Gastrocnemius medialis (tissue), 4 donors: ENCODE results near the gene CAND2. TPM values are rescaled to one million over a fixed set of nuclear protein-coding genes. Genes with fewer than 3 reads are reported as not detected.

Source experiments
- ATAC-seq, 2 donors: fragments of 150-250 bp; one replicate each; pipeline ENCODE4 v1.9.1; 2016
- DNase-seq, 2 donors: peaks; one replicate each; pipeline ENCODE4 v3.0.0-alpha.2; 2019
- H3K27ac ChIP-seq, 4 donors: fragments of 200-600 bp; sonication (generic); 1 replicate in 1 of 4; 2 replicates in 3 of 4; pipeline ENCODE4 v1.5.1; 2016 to 2018; ENCODE audit warnings: mild to moderate bottlenecking in 2 of 4, moderate library complexity in 1 of 4
- H3K27me3 ChIP-seq, 3 donors: fragments of 200-600 bp; sonication (generic) in 2 of 3; 1 replicate in 1 of 3; 2 replicates in 2 of 3; pipeline versions ENCODE4 v1.5.1 to v1.6.0; 2016 to 2019; ENCODE audit warnings: mild to moderate bottlenecking in 1 of 3, moderate library complexity in 1 of 3
- H3K36me3 ChIP-seq, 2 donors: fragments of 200-600 bp; sonication (generic) in 1 of 2; one replicate each; pipeline ENCODE4 v1.5.1; 2017 to 2018
- H3K4me1 ChIP-seq, 2 donors: fragments of 200-600 bp; sonication (generic) in 1 of 2; one replicate each; pipeline ENCODE4 v1.5.1; 2016 to 2017; ENCODE audit warnings: mild to moderate bottlenecking in 2 of 2
- H3K4me3 ChIP-seq, 4 donors: fragments of 200-600 bp; sonication (generic) in 3 of 4; 1 replicate in 1 of 4; 2 replicates in 3 of 4; pipeline ENCODE4 v1.5.1; 2016 to 2019; ENCODE audit warnings: mild to moderate bottlenecking in 2 of 4
- H3K9me3 ChIP-seq, 3 donors: fragments of 200-600 bp; sonication (generic) in 2 of 3; 1 replicate in 1 of 3; 2 replicates in 2 of 3; pipeline ENCODE4 v1.5.1; 2016 to 2019
- POLR2A ChIP-seq, 2 donors: fragments of 450-650 bp; IDR thresholded peaks; one replicate each; pipeline ENCODE4 v1.6.1; 2017; ENCODE audit warnings: antibody characterized with exemption in 2 of 2, mild to moderate bottlenecking in 2 of 2, moderate library complexity in 2 of 2
- in situ Hi-C, 4 donors: fragments of 200-750 bp; cut with MboI; loops; one replicate each; pipeline versions ENCODE4 v1.15.0 to v1.8.0; 2017; ENCODE audit warnings: low sequenced_read_pairs in 4 of 4
- intact Hi-C: fragments of 100-400 bp; cut with DNase I; formaldehyde crosslinking; loops from one replicate; pipeline ENCODE4 v1.15.1; 2023; ENCODE audit warnings: low total_unique reads
- total RNA-seq, 4 donors: library from RNA; depleted of rRNA; stranded (reverse); fragments of >200 nt; gene quantifications; one replicate each; pipeline versions ENCODE4 v1.1.0 to v1.2.3, GENCODE V29; 2016
- TF ChIP-seq, protein P1 (sequence below), 5 experiments: fragments of 450-650 bp in 3 of 5; fragments of 200-600 bp in 2 of 5; sonication (generic) in 2 of 5; IDR thresholded peaks in 4 of 5; conservative IDR thresholded peaks in 1 of 5; 1 replicate in 4 of 5; 2 replicates in 1 of 5; pipeline ENCODE4 v1.5.1; 2016 to 2019; ENCODE audit warnings: antibody characterized with exemption in 5 of 5, mild to moderate bottlenecking in 3 of 5, moderate library complexity in 3 of 5

CAND2 gene
- total RNA-seq, 4 donors from 2014 or later, result 133 to 308 (median 181) TPM

DNA sequence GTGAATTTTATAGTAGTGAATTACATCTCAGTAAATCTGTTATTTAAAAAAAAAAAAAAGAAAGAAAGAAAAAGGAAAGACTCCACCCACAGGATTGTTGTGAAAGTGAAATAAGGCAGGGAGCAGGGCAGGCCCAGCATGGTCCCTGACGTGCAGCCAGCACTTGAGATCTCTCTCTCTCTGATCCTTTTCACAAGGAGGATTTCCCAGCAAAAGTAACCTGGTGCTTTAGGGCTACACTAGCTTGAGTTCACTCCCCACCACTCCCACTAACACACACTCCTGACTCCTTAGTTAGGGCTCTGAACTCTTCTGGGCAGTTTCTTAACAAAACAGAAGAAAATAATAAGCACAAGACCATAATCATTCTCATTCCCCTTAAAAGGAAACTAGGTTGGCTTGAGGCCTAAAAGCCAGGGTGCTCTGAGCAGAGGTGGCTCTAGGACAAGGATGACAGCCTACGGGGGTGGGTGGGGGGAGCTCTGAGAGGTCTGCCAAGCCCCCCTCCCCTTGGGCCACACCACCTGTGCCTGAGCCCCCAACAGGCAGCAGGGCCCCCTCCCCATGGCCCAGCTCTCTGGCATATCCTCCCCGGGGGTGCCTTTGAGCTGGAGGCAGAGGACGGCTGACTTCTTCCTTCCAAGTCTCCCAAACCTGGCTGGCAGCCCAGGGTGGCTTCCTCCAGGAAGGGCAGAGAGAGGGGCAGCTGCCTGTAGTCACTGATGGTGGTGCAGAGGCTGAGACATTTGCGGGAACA is 38.3 kb upstream of the CAND2 start:
- Histone ChIP-seq H3K27ac (peak overlapping the region; percentile 1 to 65 (median 35)), H3K27me3 (no peaks in the 10 kb centered on the region), H3K4me1 (peaks cover 8 to 12% of the 10 kb centered on the region in 2 donors), H3K4me3 (no peak overlapping the region), H3K9me3 (no peaks in the 10 kb centered on the region), H3K36me3 (no peaks in the 10 kb centered on the region)
- ATAC-seq (peak; percentile 19), DNase-seq (peak in 1 of 2 donors; percentile 30)
- TF ChIP-seq, protein P1, sequence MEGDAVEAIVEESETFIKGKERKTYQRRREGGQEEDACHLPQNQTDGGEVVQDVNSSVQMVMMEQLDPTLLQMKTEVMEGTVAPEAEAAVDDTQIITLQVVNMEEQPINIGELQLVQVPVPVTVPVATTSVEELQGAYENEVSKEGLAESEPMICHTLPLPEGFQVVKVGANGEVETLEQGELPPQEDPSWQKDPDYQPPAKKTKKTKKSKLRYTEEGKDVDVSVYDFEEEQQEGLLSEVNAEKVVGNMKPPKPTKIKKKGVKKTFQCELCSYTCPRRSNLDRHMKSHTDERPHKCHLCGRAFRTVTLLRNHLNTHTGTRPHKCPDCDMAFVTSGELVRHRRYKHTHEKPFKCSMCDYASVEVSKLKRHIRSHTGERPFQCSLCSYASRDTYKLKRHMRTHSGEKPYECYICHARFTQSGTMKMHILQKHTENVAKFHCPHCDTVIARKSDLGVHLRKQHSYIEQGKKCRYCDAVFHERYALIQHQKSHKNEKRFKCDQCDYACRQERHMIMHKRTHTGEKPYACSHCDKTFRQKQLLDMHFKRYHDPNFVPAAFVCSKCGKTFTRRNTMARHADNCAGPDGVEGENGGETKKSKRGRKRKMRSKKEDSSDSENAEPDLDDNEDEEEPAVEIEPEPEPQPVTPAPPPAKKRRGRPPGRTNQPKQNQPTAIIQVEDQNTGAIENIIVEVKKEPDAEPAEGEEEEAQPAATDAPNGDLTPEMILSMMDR (IDR thresholded peaks at IDR 0.05 in 4 of 5, conservative IDR thresholded peaks at IDR 0.05 in 1 of 5), result no peak
- no peak for TF ChIP-seq POLR2A (IDR thresholded peaks at IDR 0.05)
- intact Hi-C loops (no loop called here), in situ Hi-C loops (no loop called here)

DNA sequence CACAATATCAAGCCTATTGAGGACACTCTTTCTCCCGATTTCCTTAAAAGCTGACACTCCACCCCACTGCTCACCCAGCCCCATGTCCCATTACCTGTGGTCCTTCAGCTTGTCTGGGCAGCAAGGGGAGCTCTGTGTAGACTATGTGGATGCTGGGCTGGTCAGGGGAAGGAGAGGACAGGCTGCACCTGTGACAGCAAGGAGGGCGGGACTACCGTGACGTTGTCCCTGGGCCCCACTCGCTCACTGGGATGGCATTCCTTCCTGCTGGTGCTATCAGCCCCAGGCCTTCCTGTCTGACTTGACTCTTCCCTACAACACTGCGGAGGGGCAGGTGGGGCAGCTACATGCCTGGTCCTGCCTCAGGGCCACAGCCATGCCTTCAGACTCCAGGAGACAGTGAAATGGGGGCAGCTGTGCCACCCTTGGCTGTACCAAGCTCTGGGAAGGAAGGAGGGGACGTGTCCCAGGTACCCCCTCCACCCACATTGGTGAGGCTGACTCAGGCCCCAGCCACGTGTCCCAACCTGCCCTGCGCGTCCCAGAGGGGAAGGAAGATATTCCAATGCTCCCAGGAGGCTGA is 37.3 kb upstream of the CAND2 start, which contains the start of gene TMEM40:
Gene TMEM40, minus strand, starts transcription at position 163 of the 583 bp plus-strand sequence. CDS start 9,427 bp downstream, outside the sequence.
- in situ Hi-C loops (no loop called here), intact Hi-C loops (no loop called here)
- Histone ChIP-seq H3K36me3 (no peaks in the 10 kb centered on the region), H3K27ac (peak within 1 kb of the TSS; percentile 1 to 65 (median 26)), H3K4me1 (peaks cover 8 to 12% of the 10 kb centered on the region in 2 donors), H3K4me3 (no peak within 1 kb of the TSS), H3K9me3 (no peaks in the 10 kb centered on the region), H3K27me3 (no peaks in the 10 kb centered on the region)
- no peak for DNase-seq
- ATAC-seq, result no peak
- TF ChIP-seq POLR2A (IDR thresholded peaks at IDR 0.05), result no peak
- TF ChIP-seq, protein P1 (IDR thresholded peaks at IDR 0.05 in 4 of 5, conservative IDR thresholded peaks at IDR 0.05 in 1 of 5), result no peak

DNA sequence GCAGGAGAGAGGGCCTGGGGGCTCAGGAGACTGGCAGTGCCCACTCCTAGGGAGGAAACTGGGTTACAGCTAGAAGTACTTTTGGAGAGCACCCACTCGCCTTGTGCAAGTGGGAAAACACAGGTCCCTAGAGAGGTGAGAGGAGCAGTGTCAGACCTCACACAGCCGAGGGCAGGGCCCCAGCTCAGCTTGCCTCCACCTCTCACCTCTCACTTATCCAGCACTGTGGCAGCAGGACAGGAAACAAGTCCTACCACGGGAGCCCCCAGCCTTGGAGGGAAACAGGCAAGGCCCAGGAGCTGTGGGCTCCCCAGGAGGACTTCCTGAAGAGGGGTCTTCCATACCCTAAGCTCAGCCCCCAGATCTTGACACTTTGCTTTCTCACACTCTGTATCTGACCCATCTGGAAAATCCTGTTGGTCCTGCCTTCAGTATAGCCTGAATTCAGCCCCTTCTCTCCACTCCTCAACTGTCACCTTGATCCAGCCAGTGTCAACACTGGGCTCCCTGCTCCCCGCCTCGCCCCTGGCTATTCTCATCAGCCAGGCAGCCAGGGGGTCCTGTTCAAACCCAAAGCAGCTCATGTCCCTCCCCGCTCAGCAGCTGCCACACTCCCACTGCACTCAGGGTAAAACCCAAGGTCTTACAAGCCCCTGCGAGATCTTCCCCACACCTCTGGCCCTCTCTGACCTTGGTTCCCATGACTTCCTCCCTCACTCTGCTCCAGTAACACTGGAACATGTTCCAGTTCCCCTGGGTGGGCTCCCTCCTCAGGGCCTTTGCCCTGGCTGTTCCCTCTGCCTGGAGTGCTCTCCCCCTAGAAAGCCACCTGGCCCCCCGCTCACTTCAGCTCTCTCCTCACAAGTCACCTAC is 36.6 kb upstream of the CAND2 start:
- Histone ChIP-seq H3K9me3 (no peaks in the 10 kb centered on the region), H3K4me1 (peaks cover 8 to 12% of the 10 kb centered on the region in 2 donors), H3K27ac (no peak overlapping the region), H3K4me3 (no peak overlapping the region), H3K36me3 (no peaks in the 10 kb centered on the region), H3K27me3 (no peaks in the 10 kb centered on the region)
- intact Hi-C loops (no loop called here), in situ Hi-C loops (no loop called here)
- no peak for ATAC-seq
- DNase-seq, result no peak
- TF ChIP-seq, protein P1 (IDR thresholded peaks at IDR 0.05 in 4 of 5, conservative IDR thresholded peaks at IDR 0.05 in 1 of 5), result no peak
- TF ChIP-seq POLR2A (IDR thresholded peaks at IDR 0.05), result no peak

- Histone ChIP-seq H3K4me3 (no peak overlapping the region), H3K36me3 (no peaks in the 10 kb centered on the region), H3K4me1 (no peaks in the 10 kb centered on the region), H3K27ac (peak overlapping the region in 1 of 4 donors; percentile 77), H3K9me3 (no peaks in the 10 kb centered on the region), H3K27me3 (no peaks in the 10 kb centered on the region)
- in situ Hi-C loops (no loop called here), intact Hi-C loops (no loop called here)
- DNase-seq (no peak), ATAC-seq (no peak)
- TF ChIP-seq POLR2A (IDR thresholded peaks at IDR 0.05), result no peak
- TF ChIP-seq, protein P1 (IDR thresholded peaks at IDR 0.05 in 4 of 5, conservative IDR thresholded peaks at IDR 0.05 in 1 of 5), result no peak
Measured at GRCh38 chr3:12764171-12764776, 32.2 kb upstream of the CAND2 start.
